HEK293 (cell line): Measurements from ENCODE around the gene DDX56.
A peak's percentile ranks its signal among the peaks of the same experiment; 100 is the strongest.

Experiments used
- CTCF ChIA-PET: fragments of 350-600 bp; formaldehyde crosslinking; extraction: SDS; loops from one replicate; lab custom pipeline; 2021; ENCODE audit warnings: antibody characterized with exemption; lab: Yijun Ruan, JAX
- POLR2A ChIA-PET: fragments of 300-600 bp; formaldehyde crosslinking; extraction: SDS; loops from one replicate; lab custom pipeline; 2020; ENCODE audit warnings: antibody characterized with exemption, inconsistent platforms; lab: Yijun Ruan, JAX
- H3K27ac ChIP-seq: fragments of 200-500 bp; sonication (Bioruptor generic); 2 replicates; pipeline ENCODE4 v1.5.1; 2014; ENCODE audit warnings: low read depth, low read length, control low read depth, inconsistent platforms; ENCODE audit errors: extremely low read depth
- H3K36me3 ChIP-seq, 2 experiments: fragments of 200-500 bp in 1 of 2; sonication (Bioruptor generic) in 1 of 2; 1 replicate in 1 of 2; 2 replicates in 1 of 2; pipeline ENCODE4 v1.5.1; 2014 to 2017; ENCODE audit warnings: inconsistent platforms in 2 of 2, low read length in 2 of 2; ENCODE audit not compliant: control insufficient read depth in 2 of 2, insufficient read depth in 1 of 2
- H3K4me1 ChIP-seq: fragments of 200-500 bp; sonication (Bioruptor generic); 2 replicates; pipeline ENCODE4 v1.5.1; 2014; ENCODE audit warnings: mild to moderate bottlenecking, low read length, inconsistent platforms; ENCODE audit not compliant: control insufficient read depth, insufficient read depth
- H3K4me3 ChIP-seq: 2 replicates; pipeline ENCODE4 v1.5.1; 2011; ENCODE audit warnings: low read depth, mild to moderate bottlenecking, control low read depth, low read length, moderate library complexity
- H3K9me3 ChIP-seq: fragments of 200-500 bp; sonication (Bioruptor generic); 2 replicates; pipeline ENCODE4 v1.5.1; 2014; ENCODE audit warnings: low read depth, low read length, inconsistent platforms; ENCODE audit not compliant: control insufficient read depth, insufficient read depth
- AEBP2 ChIP-seq: fragments of 450-650 bp; formaldehyde crosslinking; IDR thresholded peaks from 2 replicates; pipeline ENCODE4 v1.5.1; 2016; ENCODE audit warnings: missing biosample characterization, missing genetic modification characterization, borderline replicate concordance
- CTCF ChIP-seq: fragments of 450-650 bp; formaldehyde crosslinking; IDR thresholded peaks from 2 replicates; pipeline ENCODE4 v1.5.1; 2016; ENCODE audit warnings: missing biosample characterization, missing genetic modification characterization
- EGR2 ChIP-seq: fragments of 450-650 bp; formaldehyde crosslinking; IDR thresholded peaks from 2 replicates; pipeline ENCODE4 v1.5.1; 2016; ENCODE audit warnings: low read depth, missing biosample characterization, missing genetic modification characterization
- KLF1 ChIP-seq: fragments of 450-650 bp; formaldehyde crosslinking; IDR thresholded peaks from 2 replicates; pipeline ENCODE4 v1.5.1; 2016; ENCODE audit warnings: missing biosample characterization, missing genetic modification characterization
- KLF10 ChIP-seq: fragments of 450-650 bp; IDR thresholded peaks from 2 replicates; pipeline ENCODE4 v1.5.1; 2018; ENCODE audit warnings: missing biosample characterization, mild to moderate bottlenecking, missing genetic modification characterization
- OSR2 ChIP-seq: fragments of 450-650 bp; formaldehyde crosslinking; IDR thresholded peaks from 2 replicates; pipeline ENCODE4 v1.5.1; 2016; ENCODE audit warnings: missing biosample characterization, missing genetic modification characterization
- PRDM1 ChIP-seq: fragments of 450-650 bp; formaldehyde crosslinking; IDR thresholded peaks from 2 replicates; pipeline ENCODE4; 2016; ENCODE audit warnings: missing biosample characterization, missing genetic modification characterization
- PRDM4 ChIP-seq: fragments of 450-650 bp; formaldehyde crosslinking; IDR thresholded peaks from 2 replicates; pipeline ENCODE4 v1.5.1; 2017; ENCODE audit warnings: missing biosample characterization, missing genetic modification characterization
- TRIM28 ChIP-seq: IDR thresholded peaks from 2 replicates; pipeline ENCODE4 v1.6.1; 2011; ENCODE audit warnings: low read length, control low read depth, borderline replicate concordance
- ZBTB1 ChIP-seq: fragments of 450-650 bp; formaldehyde crosslinking; IDR thresholded peaks from 2 replicates; pipeline ENCODE4 v1.5.1; 2016; ENCODE audit warnings: missing biosample characterization, missing genetic modification characterization
- ZBTB17 ChIP-seq: fragments of 450-650 bp; formaldehyde crosslinking; IDR thresholded peaks from 2 replicates; pipeline ENCODE4 v1.5.1; 2016; ENCODE audit warnings: missing biosample characterization, missing genetic modification characterization
- ZFHX2 ChIP-seq: fragments of 450-650 bp; formaldehyde crosslinking; conservative IDR thresholded peaks from 2 replicates; pipeline ENCODE4 v1.5.1; 2016; ENCODE audit warnings: missing biosample characterization, missing genetic modification characterization
- ZNF132 ChIP-seq: fragments of 450-650 bp; formaldehyde crosslinking; IDR thresholded peaks from 2 replicates; pipeline ENCODE4 v1.5.1; 2017; ENCODE audit warnings: missing biosample characterization, missing genetic modification characterization, borderline replicate concordance
- ZNF140 ChIP-seq: fragments of 450-650 bp; formaldehyde crosslinking; IDR thresholded peaks from 2 replicates; pipeline ENCODE4 v1.5.1; 2016; ENCODE audit warnings: missing biosample characterization, missing genetic modification characterization
- ZNF157 ChIP-seq: fragments of 450-650 bp; formaldehyde crosslinking; IDR thresholded peaks from 2 replicates; pipeline ENCODE4 v1.5.1; 2016; ENCODE audit warnings: missing biosample characterization, missing genetic modification characterization
- ZNF274 ChIP-seq, 2 experiments: fragments of 200-500 bp in 1 of 2; fragments of 450-650 bp in 1 of 2; sonication (Bioruptor generic) in 1 of 2; formaldehyde crosslinking in 1 of 2; IDR thresholded peaks; 2 replicates each; pipeline versions ENCODE4 v1.5.1 to v1.6.1; 2014 to 2016; ENCODE audit warnings: borderline replicate concordance in 1 of 2, inconsistent platforms in 1 of 2, low read length in 1 of 2, missing biosample characterization in 1 of 2, missing genetic modification characterization in 1 of 2
- ZNF529 ChIP-seq: fragments of 450-650 bp; formaldehyde crosslinking; IDR thresholded peaks from 2 replicates; pipeline ENCODE4 v1.5.1; 2017; ENCODE audit warnings: missing genetic modification characterization, missing biosample characterization; ENCODE audit not compliant: insufficient replicate concordance
- ZNF558 ChIP-seq: fragments of 450-650 bp; formaldehyde crosslinking; IDR thresholded peaks from 2 replicates; pipeline ENCODE4 v1.5.1; 2016; ENCODE audit warnings: missing biosample characterization, missing genetic modification characterization
- ZNF621 ChIP-seq: fragments of 450-650 bp; formaldehyde crosslinking; IDR thresholded peaks from 2 replicates; pipeline ENCODE4 v1.5.1; 2017; ENCODE audit warnings: missing biosample characterization, missing genetic modification characterization
- ZNF629 ChIP-seq: fragments of 450-650 bp; formaldehyde crosslinking; IDR thresholded peaks from 2 replicates; pipeline ENCODE4 v1.5.1; 2017; ENCODE audit warnings: missing biosample characterization, missing genetic modification characterization
- ZNF658 ChIP-seq: fragments of 450-650 bp; formaldehyde crosslinking; IDR thresholded peaks from 2 replicates; pipeline ENCODE4; 2016; ENCODE audit warnings: missing biosample characterization, missing genetic modification characterization
- ZNF692 ChIP-seq: fragments of 450-650 bp; formaldehyde crosslinking; IDR thresholded peaks from 2 replicates; pipeline ENCODE4 v1.5.1; 2016; ENCODE audit warnings: missing biosample characterization, missing genetic modification characterization
- ZNF701 ChIP-seq: fragments of 450-650 bp; formaldehyde crosslinking; IDR thresholded peaks from 2 replicates; pipeline ENCODE4 v1.5.1; 2016; ENCODE audit warnings: missing biosample characterization, missing genetic modification characterization
- ZNF837 ChIP-seq: fragments of 450-650 bp; formaldehyde crosslinking; IDR thresholded peaks from 2 replicates; pipeline ENCODE4 v1.5.1; 2016; ENCODE audit warnings: missing biosample characterization, missing genetic modification characterization
- ZSCAN16 ChIP-seq: fragments of 450-650 bp; formaldehyde crosslinking; IDR thresholded peaks from 2 replicates; pipeline ENCODE4 v1.5.1; 2016; ENCODE audit warnings: missing biosample characterization, missing genetic modification characterization

Gene DDX56

GRCh38 chr7:44621034-44621749 is 47.5 kb upstream of the DDX56 start:
- POLR2A ChIA-PET, result interaction anchor here (1.0 kb wide), 1 partner anchor 14 kb away, joined by 4 read pairs; the partner anchor contains the start of gene OGDH
- no peak overlapping the region for H3K4me3 ChIP-seq

GRCh38 chr7:44618753-44619152 is 45.0 kb upstream of the DDX56 start:
- POLR2A ChIA-PET, result interaction anchor here (1.2 kb wide), 1 partner anchor 12 kb away, joined by 3 read pairs; the partner anchor contains the start of gene OGDH
- Histone ChIP-seq H3K27ac (no peak overlapping the region), H3K36me3 (no peaks in the 10 kb centered on the region; a peak in 1 of 3 replicates), H3K4me1 (peaks cover 16% of the 10 kb centered on the region; the same call in 1 of the 2 replicates), H3K9me3 (no peaks in the 10 kb centered on the region), H3K4me3 (no peak overlapping the region)
- CTCF ChIA-PET, result no interaction called here
- TF ChIP-seq ZBTB1 (no peak), ZNF140 (no peak), ZNF701 (tag by site-specific recombination) (no peak), ZNF157 (tag by site-specific recombination) (no peak), ZNF692 (0 out of 2 replicates have a peak, but pooled peaks have one; percentile 14), ZNF132 (no peak), ZNF274 (IDR thresholded peaks at IDR 0.05; ENCODE audit: low read length) (no peak), ZNF274 (tag by site-specific recombination; IDR thresholded peaks at IDR 0.05; ENCODE audit: borderline replicate concordance) (no peak), PRDM4 (no peak), ZSCAN16 (tag by site-specific recombination) (no peak), ZFHX2 (tag by site-specific recombination) (peak; percentile 46), ZNF558 (no peak), ZNF629 (tag by site-specific recombination) (peak; percentile 45; the same call in 1 of the 2 replicates), ZBTB17 (peak; percentile 94), ZNF621 (tag by site-specific recombination) (no peak), ZNF529 (tag by site-specific recombination) (no peak), OSR2 (tag by site-specific recombination) (peak; percentile 44), ZNF837 (tag by site-specific recombination) (no peak), AEBP2 (no peak), KLF10 (tag by site-specific recombination) (peak; percentile 13; the same call in 1 of the 2 replicates), TRIM28 (no peak), PRDM1 (tag by site-specific recombination) (no peak), EGR2 (tag by site-specific recombination) (peak; percentile 43; the same call in 1 of the 2 replicates), ZNF658 (no peak)

More at GRCh38 chr7:44621034-44621749, 47.5 kb upstream of the DDX56 start:
- Histone ChIP-seq H3K27ac (no peak overlapping the region), H3K9me3 (no peaks in the 10 kb centered on the region), H3K36me3 (peaks cover 6 to 19% of the 10 kb centered on the region in 2 experiments; a peak in 2 of 3 replicates), H3K4me1 (peaks cover 11% of the 10 kb centered on the region; the same call in 1 of the 2 replicates)
- CTCF ChIA-PET, result no interaction called here
- TF ChIP-seq CTCF (no peak), KLF1 (tag by site-specific recombination) (peak; percentile 29; the same call in 1 of the 2 replicates)
